ENCODE results near the gene SLC36A2. TPM values are rescaled to one million over a fixed set of nuclear protein-coding genes. Genes with fewer than 3 reads are reported as not detected.
"Not testable (repeated sequence)": the region's sequence is repeated elsewhere in the genome, so short reads cannot be mapped to it uniquely, and the experiment has no call there.

Gene SLC36A2
- polyA plus RNA-seq, 3 donors from 2014 or later: not detected

DNA sequence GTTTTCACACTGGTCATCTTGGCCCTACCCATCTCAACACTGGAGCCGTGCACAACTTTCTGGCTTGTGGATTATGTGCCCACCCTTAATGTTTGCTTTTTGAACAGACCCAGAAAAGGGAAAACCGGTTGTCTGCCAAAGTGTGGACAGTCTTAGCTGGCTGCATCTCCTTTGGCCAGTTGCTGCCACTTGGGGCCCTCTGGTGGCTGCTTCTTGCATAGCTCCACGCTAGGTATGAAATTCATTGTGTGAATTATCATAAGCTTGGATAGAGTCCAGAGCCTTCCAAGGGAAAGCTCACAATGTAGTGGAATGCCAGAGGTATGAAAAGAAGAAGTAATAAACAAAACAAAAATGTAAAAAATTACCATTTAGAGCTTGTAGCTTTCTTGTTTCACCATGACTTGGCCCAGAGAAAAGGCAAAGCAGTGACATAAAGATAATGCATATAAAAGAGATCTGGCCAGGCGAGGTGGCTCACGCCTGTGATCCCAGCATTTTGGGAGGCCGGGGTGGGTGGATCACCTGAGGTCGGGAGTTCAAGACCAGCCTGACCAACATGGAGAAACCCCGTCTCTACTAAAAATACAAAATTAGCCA is 31.3 kb downstream of the SLC36A2 start:
- H3K4me3 Mint-ChIP-seq: no peak overlapping the region
- H3K36me3 Mint-ChIP-seq: peaks cover 0 to 4% (median 0%) of the 10 kb centered on the region in 3 donors
- H3K9me3 Mint-ChIP-seq: peaks cover 0 to 8% (median 5%) of the 10 kb centered on the region in 6 donors
- peaks cover 2 to 14% (median 5%) of the 10 kb centered on the region in 3 donors for H3K27me3 Mint-ChIP-seq (ENCODE audit: low read depth in 3 of 3)
- DNase-seq: peak; percentile 10 to 32 (median 14)
- H3K27ac Mint-ChIP-seq: no peak overlapping the region
- H3K4me1 Mint-ChIP-seq: no peaks in the 10 kb centered on the region

DNA sequence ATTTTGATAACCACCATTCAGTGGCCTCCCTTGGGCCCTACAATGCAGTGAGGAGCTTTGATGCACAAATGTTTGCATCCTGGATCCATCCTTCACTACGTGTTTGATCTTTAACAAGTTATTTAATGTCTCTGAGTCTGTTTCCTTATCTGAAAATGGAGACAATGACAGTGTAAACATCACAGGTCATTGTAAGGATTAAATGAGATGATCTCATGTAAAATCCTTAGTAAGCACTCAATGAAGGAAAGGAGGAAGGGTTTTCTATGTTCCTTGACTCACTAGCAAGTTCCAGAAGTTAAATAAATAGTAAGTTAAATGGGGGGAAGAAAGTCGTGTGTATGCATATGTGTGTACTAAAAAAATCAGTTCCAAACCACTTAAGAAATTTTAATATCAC is 34.0 kb downstream of the SLC36A2 start:
- peaks cover 0 to 14% (median 10%) of the 10 kb centered on the region in 6 donors for H3K9me3 Mint-ChIP-seq
- peaks cover 0 to 7% (median 0%) of the 10 kb centered on the region in 3 donors for H3K36me3 Mint-ChIP-seq
- H3K27ac Mint-ChIP-seq: no peak overlapping the region
- H3K4me3 Mint-ChIP-seq: no peak overlapping the region
- H3K4me1 Mint-ChIP-seq: no peaks in the 10 kb centered on the region
- peaks cover under 1 to 18% (median 5%) of the 10 kb centered on the region in 3 donors for H3K27me3 Mint-ChIP-seq (ENCODE audit: low read depth in 3 of 3)
- DNase-seq: no peak

DNA sequence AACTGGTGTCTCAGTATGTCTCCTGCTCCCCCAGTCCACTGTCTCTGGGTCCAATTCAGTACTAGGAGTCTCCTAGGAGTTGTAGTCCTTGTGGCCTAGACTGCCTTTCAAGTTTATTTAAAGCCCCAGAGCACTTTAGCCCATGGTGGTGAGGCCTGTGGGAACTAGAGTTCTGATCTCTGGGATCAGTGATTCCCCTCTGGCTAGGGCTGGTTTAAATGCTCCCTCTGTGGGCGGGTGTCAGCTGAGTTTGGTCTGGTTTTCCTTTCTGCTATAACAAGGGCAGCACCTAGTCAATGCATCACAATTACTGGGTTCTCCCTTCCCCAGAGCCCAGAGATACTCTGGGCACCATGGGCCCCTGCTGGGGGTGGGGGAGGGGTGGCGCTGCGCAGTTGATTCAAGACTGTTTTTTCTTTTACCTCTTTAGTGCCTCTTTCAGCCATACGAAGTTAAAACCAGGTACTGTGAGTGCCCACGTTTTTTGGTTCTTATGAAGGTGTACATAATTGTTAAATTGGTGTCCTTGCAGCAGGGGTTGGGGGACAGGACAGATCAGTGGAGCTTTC is 34.5 kb downstream of the SLC36A2 start:
- peaks cover 1 to 18% (median 4%) of the 10 kb centered on the region in 3 donors for H3K27me3 Mint-ChIP-seq (ENCODE audit: low read depth in 3 of 3)
- no peak overlapping the region for H3K27ac Mint-ChIP-seq
- no peak overlapping the region for H3K4me3 Mint-ChIP-seq
- H3K4me1 Mint-ChIP-seq: no peaks in the 10 kb centered on the region
- H3K36me3 Mint-ChIP-seq: peaks cover 0 to 7% (median 0%) of the 10 kb centered on the region in 3 donors
- DNase-seq: no peak
- H3K9me3 Mint-ChIP-seq: peaks cover 0 to 14% (median 10%) of the 10 kb centered on the region in 6 donors

DNA sequence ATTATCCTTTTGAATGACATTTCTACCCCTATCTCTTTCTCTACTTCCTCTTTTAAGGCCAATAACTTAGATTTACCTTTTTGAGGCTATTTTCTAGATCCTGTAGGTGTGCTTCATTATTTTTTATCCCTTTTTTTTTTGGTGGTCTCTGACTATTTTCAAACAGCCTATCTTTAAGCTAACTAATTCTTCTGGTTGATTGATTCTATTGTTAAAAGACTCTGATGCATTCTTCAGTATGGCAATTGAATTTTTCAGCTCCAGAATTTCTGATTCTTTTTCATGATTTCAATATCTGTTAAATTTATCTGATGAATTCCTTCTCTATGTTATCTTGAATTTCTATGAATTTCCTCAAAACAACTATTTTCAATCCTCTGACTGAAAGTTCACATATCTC is 36.4 kb downstream of the SLC36A2 start:
- peaks cover 0 to 14% (median 10%) of the 10 kb centered on the region in 6 donors for H3K9me3 Mint-ChIP-seq
- no peak overlapping the region for H3K4me3 Mint-ChIP-seq
- H3K36me3 Mint-ChIP-seq: peaks cover 0 to 7% (median 0%) of the 10 kb centered on the region in 3 donors
- no peak for DNase-seq
- no peaks in the 10 kb centered on the region for H3K4me1 Mint-ChIP-seq
- peaks cover 3 to 15% (median 4%) of the 10 kb centered on the region in 3 donors for H3K27me3 Mint-ChIP-seq (ENCODE audit: low read depth in 3 of 3)
- H3K27ac Mint-ChIP-seq: no peak overlapping the region

DNA sequence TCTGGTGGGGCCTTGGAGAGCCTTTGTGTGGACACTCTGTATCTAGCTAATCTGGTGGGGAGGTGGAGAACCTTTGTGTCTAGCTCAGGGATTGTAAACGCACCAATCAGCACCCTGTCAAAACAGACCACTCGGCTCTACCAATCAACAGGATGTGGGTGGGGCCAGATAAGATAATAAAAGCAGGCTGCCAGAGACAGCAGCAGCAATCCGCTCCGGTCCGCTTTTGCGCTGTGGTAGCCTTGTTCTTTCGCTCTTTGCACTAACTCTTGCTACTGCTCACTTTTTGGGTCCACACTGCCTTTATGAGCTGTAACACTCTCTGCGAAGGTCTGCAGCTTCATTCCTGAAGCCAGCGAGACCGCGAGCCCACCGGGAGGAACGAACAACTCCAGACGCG is 37.5 kb downstream of the SLC36A2 start:
- H3K4me3 Mint-ChIP-seq, H3K4me1 Mint-ChIP-seq, H3K27ac Mint-ChIP-seq, H3K36me3 Mint-ChIP-seq, DNase-seq: not testable (repeated sequence)
- H3K9me3 Mint-ChIP-seq: peaks cover 0 to 14% (median 10%) of the 10 kb centered on the region in 6 donors
- H3K27me3 Mint-ChIP-seq (ENCODE audit: low read depth in 3 of 3): peaks cover 3 to 12% (median 4%) of the 10 kb centered on the region in 3 donors

DNA sequence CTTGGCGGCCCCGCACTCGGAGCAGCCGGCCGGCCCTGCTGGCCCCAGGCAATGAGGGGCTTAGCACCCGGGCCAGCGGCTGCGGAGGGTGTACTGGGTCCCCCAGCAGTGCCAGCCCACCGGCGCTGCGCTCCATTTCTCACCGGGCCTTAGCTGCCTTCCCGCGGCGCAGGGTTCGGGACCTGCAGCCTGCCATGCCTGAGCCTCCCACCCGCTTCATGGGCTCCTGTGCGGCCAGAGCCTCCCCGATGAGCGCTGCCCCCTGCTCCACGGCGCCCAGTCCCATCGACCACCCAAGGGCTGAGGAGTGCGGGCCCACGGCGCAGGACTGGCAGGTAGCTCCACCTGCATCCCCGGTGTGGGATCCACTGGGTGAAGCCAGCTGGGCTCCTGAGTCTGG is 38.1 kb downstream of the SLC36A2 start:
- H3K9me3 Mint-ChIP-seq: peaks cover 0 to 14% (median 10%) of the 10 kb centered on the region in 6 donors
- H3K4me3 Mint-ChIP-seq; DNase-seq; H3K36me3 Mint-ChIP-seq; H3K27ac Mint-ChIP-seq; H3K4me1 Mint-ChIP-seq; H3K27me3 Mint-ChIP-seq (ENCODE audit: low read depth in 3 of 3): not testable (repeated sequence)

DNA sequence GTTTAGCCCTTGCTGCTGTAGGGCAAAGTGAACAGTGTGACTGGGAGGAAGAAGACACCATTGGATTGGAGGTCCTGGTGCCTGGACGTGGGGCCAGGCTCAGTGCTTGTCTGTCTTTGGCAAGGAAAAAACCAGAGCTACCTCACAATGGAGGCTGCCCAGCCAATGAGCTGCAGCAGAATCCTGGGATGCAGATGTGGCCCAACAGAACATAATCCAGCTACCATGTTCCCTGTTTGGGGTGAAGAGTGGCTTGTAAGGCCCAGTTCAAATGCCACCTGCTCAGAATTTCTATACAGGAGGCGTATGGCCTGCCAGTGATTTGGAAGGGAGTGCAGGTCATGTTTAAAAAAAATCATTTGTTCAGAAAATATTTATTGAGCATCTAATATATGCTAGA is 43.7 kb downstream of the SLC36A2 start, which contains the start of gene SLC36A3:
TSS of gene SLC36A3 (minus strand) at position 101 of the 400 bp plus-strand sequence. CDS start 412 bp downstream, outside the sequence.
- no peak within 1 kb of the TSS for H3K27ac Mint-ChIP-seq
- no peaks in the 10 kb centered on the region for H3K9me3 Mint-ChIP-seq
- H3K27me3 Mint-ChIP-seq (ENCODE audit: low read depth in 3 of 3): peaks cover 9 to 11% (median 9%) of the 10 kb centered on the region in 3 donors
- H3K4me3 Mint-ChIP-seq: no peak within 1 kb of the TSS
- no peak for DNase-seq
- no peaks in the 10 kb centered on the region for H3K4me1 Mint-ChIP-seq
- no peaks in the 10 kb centered on the region for H3K36me3 Mint-ChIP-seq

DNA sequence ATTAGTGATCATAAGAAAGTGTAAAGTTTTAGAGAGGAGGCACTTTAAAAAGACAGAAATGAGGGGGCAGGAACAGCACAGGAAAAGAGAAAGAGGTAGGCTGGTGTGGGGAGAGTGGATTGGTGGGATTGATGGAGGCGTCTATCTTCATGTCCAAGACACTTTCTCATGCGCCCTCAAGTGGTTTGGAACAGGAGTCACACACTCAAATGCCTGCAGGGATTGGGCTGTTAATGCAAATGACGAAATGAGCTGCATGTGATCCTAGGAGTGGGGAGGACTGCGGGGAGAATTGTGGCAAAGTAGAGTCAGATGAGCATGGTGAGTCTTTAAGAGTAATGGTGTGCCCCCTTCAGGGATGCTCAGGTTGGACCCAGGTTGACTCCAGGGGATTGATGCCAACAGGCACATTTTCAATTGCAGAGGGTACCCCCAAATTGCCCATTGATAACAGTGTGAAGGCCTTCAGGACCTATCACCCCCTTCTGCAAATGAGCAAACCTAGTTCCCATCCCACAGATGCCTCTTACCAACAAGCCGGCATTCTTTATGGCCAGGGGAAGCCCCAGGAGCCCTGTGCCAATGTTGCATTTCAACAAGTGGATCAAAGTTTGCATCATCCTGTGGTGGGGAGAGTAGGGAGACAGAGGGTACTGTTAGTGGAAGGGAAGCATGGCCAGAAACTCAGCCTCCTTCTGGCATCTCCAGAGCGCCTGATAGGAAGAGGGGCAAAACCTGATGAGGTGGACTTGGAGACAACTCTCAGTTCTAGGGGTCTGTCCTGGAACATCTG is 49.1 kb downstream of the SLC36A2 start:
- Mint-ChIP-seq H3K36me3 (no peaks in the 10 kb centered on the region), H3K27me3 (ENCODE audit: low read depth in 3 of 3) (peaks cover 5 to 17% (median 5%) of the 10 kb centered on the region in 3 donors), H3K4me3 (no peak overlapping the region), H3K4me1 (no peaks in the 10 kb centered on the region), H3K27ac (no peak overlapping the region), H3K9me3 (peaks cover 0 to 4% (median 0%) of the 10 kb centered on the region in 6 donors)
- peak in 1 of 3 donors; percentile 25 for DNase-seq

DNA sequence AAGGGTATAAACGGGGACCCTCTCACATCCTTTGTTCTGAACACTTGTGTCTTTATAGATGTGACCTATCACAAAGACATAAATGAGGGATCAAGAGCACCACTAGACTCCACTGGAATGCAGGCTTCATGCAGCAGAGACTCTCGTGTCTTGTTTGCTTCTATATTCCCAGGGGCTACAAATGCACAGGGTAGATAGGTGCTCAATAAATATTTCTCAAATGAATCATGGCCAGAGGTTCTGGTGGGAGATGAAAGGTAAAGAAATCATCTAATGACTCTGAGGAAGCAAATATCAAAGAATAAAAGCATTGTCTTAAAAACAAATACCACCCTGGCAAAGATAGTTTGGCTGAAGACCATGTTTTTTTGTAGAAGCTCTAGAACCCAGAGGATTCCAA is 50.4 kb downstream of the SLC36A2 start:
- Mint-ChIP-seq H3K4me3 (no peak overlapping the region), H3K9me3 (peaks cover 0 to 4% (median 0%) of the 10 kb centered on the region in 6 donors), H3K27ac (no peak overlapping the region), H3K36me3 (no peaks in the 10 kb centered on the region), H3K27me3 (ENCODE audit: low read depth in 3 of 3) (peaks cover 2 to 12% (median 2%) of the 10 kb centered on the region in 3 donors), H3K4me1 (no peaks in the 10 kb centered on the region)
- no peak for DNase-seq

DNA sequence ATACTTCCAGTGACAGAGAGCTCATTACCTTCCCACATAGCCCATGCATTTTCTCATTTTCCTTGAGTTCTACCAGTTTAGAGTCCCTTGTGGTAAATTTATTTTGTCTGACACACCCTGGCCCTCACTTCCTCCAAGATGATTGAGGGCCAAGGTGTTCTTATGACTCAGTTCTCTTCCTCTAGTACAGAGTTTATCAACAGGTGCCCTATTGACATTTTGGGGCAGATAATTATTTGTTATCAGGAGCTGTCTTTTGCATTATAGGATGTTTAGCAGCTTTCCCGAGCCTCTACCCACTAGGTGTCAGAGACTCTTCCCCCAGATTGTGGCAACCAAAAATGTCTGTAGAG is 50.9 kb downstream of the SLC36A2 start:
- Mint-ChIP-seq H3K4me1 (no peaks in the 10 kb centered on the region), H3K27me3 (ENCODE audit: low read depth in 3 of 3) (peaks cover 2 to 11% (median 2%) of the 10 kb centered on the region in 3 donors), H3K36me3 (no peaks in the 10 kb centered on the region), H3K4me3 (no peak overlapping the region), H3K27ac (no peak overlapping the region), H3K9me3 (peaks cover 0 to 4% (median 0%) of the 10 kb centered on the region in 6 donors)
- no peak for DNase-seq

DNA sequence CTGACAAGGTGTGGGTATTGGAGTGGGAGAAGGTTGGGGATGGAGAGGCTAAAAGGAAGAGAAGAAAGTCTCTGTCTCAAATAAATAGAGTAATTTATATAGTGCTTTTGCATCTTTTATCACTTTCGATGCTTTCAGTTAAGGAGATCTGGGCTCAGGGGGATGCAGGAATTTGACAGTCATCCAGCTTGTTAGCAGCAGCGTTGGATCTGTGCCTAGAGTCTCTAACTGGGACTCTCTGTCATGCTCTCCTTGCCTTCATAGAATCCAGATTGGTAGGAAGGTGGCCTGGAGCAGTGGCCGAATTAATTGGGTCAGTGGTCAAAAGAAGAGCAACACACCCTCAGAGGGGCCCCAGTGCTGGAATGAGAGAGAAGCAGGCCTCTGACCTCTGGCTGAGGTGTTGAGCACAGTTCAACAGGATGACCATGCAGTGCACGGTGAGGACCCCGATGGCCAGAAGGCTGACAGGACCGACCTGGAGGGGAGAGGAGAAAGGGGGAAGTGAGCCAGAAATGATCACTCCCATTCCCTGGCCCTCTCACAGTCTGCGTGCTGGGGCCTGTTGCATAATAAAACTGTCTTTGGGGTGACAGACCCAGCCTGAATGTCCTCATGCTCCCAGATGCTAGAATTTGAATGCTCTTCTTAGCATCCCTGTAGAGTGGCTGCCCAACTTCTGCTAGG is 51.4 kb downstream of the SLC36A2 start:
- peaks cover 0 to 4% (median 0%) of the 10 kb centered on the region in 6 donors for H3K9me3 Mint-ChIP-seq
- H3K4me1 Mint-ChIP-seq: no peaks in the 10 kb centered on the region
- H3K4me3 Mint-ChIP-seq: no peak overlapping the region
- no peak for DNase-seq
- H3K27ac Mint-ChIP-seq: no peak overlapping the region
- peaks cover 2 to 11% (median 2%) of the 10 kb centered on the region in 3 donors for H3K27me3 Mint-ChIP-seq (ENCODE audit: low read depth in 3 of 3)
- no peaks in the 10 kb centered on the region for H3K36me3 Mint-ChIP-seq

DNA sequence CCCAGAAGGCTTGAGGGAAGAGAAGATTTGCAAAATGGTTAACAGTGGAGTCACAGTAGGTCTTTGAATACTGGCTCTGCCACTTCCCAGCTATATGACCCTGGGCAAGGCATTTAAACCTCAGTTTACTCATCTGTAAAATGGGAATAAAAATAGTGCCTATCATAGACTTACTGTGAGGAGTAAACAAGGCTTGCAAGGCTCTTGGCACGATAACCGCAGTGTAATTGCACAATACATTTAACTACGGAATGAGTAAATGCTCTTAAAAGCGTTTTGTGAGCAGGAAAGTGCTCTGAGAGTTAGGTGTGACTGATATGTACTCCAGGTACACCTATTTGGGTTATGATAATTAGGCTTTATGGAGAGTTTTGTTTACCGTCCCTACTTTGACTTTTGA is 52.2 kb downstream of the SLC36A2 start:
- Mint-ChIP-seq H3K27ac (no peak overlapping the region), H3K36me3 (no peaks in the 10 kb centered on the region), H3K4me1 (no peaks in the 10 kb centered on the region), H3K4me3 (no peak overlapping the region), H3K9me3 (peaks cover 0 to 4% (median 0%) of the 10 kb centered on the region in 6 donors), H3K27me3 (ENCODE audit: low read depth in 3 of 3) (peaks cover 0 to 11% (median 2%) of the 10 kb centered on the region in 3 donors)
- no peak for DNase-seq

DNA sequence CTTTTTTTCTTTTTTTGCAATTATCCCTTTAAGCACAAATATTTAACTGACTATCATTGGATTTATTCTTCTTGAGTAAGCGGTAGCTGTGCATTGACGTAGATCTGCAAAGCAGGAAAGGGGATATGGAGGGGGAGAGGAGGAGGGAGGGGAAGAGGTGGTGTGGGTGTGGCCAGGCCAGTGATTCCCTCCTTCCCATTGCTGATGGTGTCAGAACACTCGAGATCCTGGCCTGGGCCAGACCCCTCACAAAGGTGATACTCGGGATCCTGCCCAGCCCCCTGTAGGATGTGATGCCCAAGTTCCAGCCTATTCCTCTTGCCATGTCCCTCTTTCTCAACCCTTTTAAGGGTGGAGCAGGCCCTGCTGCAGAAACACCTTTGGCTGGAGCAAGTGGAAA is 53.7 kb downstream of the SLC36A2 start:
- H3K9me3 Mint-ChIP-seq: peaks cover 0 to 4% (median 0%) of the 10 kb centered on the region in 6 donors
- no peak for DNase-seq
- H3K4me3 Mint-ChIP-seq: no peak overlapping the region
- no peaks in the 10 kb centered on the region for H3K4me1 Mint-ChIP-seq
- no peaks in the 10 kb centered on the region for H3K36me3 Mint-ChIP-seq
- peaks cover 0 to 11% (median 0%) of the 10 kb centered on the region in 3 donors for H3K27me3 Mint-ChIP-seq (ENCODE audit: low read depth in 3 of 3)
- H3K27ac Mint-ChIP-seq: no peak overlapping the region

Data from immature natural killer cell (primary cell).